Hematopoietic multipotent progenitor cell treated with erythropoietin and hydrocortisone succinate and interleukin-3 and kit ligand, for 8 days (in vitro differentiated cells): ENCODE measurements around the gene RYR1.
"Not testable (repeated sequence)": the region's sequence is repeated elsewhere in the genome, so short reads cannot be mapped to it uniquely, and the experiment has no call there.

Experiments used
- DNase-seq: peaks from one replicate; pipeline ENCODE4 v3.0.0-alpha.2; 2015

RYR1 gene

DNA sequence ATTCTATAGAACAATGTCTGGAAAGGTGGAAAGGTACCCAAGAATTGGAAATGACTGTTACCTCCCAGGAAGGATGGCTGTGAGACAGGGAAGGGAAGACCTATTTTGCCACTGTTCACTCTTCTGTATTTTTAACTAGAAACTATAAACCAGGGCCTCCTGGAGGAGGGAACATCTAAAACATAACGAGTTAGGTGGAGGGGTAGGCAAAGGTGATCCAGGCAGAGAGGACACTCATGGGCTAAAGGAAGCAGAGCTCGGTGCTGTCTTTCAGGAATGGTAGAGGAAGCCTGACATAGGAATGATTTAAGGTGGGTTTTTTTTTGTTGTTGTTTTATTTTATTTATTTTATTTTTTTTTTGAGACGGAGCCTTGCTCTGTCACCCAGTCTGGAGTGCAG is 191.3 kb downstream of the RYR1 start:
- DNase-seq: no peak

DNA sequence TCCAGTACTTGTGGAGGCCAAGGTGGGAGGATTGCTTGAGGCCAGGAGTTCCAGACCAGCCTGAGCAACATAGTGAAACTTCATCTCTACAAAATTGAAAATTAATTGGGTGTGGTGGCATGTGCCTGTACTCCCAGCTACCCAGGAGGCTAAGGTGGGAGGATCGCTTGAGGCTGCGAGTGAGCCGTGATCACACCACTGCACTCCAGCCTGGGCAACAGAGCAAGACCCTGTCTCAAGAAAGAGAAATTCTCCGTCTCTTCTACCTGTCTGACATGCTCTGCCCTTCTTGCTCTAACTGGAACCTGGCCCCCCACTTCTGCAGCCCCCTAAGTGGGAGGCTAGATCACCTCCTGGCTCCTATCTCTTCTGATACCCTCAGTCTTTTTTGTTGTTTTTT is 192.9 kb downstream of the RYR1 start:
- no peak for DNase-seq

DNA sequence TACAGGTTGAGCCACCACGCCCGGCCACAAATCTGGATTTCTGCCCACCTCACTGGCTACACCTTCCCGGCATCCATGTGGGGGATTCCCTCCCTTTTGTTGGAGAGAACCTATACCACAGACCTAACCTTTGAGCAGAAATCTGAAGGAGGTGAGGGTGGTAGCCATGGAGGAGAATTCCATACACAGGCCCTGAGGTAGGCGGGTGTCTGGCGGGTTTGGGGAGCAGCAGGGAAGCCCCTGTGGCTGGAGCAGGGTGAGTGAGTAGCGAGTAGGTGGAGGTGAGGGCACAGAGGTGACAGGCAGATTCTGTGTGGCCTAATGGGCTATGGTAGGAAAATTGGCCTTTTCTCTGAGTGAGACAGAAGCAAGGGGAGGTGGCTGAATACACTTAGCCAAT is 196.1 kb downstream of the RYR1 start:
- DNase-seq: no peak

DNA sequence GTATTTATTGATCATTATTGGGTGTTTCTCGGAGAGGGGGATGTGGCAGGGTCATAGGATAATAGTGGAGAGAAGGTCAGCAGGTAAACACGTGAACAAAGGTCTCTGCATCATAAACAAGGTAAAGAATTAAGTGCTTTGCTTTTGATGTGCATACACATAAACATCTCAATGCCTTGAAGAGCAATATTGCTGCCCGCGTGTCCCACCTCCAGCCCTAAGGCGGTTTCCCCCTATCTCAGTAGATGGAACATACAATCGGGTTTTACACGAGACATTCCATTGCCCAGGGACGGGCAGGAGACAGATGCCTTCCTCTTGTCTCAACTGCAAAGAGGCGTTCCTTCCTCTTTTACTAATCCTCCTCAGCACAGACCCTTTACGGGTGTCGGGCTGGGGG is 197.8 kb downstream of the RYR1 start:
- DNase-seq: not testable (repeated sequence)

DNA sequence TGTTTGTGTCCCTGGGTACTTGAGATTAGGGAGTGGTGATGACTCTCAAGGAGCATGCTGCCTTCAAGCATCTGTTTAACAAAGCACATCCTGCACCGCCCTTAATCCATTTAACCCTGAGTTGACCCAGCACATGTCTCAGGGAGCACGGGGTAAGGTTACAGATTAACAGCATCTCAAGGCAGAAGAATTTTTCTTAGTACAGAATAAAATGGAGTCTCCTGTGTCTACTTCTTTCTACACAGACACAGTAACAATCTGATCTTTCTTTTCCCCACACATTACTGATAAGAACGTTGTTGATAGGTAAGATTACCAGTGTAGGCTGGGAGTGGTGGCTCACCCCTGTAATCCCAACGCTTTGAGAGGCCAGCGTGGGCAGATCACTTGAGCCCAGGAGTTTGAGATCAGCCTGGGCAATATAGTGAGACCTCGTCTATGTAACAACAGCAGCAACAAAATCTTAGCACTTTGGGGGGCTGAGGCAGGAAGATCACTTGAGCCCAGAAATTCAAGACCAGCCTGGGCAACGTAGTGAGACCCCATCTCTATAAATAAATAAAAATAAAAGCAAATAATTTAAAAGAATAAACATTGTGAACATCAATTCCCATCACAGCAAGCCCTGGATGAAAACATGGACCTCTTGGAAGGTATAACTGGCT is 198.5 kb downstream of the RYR1 start:
- not testable (repeated sequence) for DNase-seq

DNA sequence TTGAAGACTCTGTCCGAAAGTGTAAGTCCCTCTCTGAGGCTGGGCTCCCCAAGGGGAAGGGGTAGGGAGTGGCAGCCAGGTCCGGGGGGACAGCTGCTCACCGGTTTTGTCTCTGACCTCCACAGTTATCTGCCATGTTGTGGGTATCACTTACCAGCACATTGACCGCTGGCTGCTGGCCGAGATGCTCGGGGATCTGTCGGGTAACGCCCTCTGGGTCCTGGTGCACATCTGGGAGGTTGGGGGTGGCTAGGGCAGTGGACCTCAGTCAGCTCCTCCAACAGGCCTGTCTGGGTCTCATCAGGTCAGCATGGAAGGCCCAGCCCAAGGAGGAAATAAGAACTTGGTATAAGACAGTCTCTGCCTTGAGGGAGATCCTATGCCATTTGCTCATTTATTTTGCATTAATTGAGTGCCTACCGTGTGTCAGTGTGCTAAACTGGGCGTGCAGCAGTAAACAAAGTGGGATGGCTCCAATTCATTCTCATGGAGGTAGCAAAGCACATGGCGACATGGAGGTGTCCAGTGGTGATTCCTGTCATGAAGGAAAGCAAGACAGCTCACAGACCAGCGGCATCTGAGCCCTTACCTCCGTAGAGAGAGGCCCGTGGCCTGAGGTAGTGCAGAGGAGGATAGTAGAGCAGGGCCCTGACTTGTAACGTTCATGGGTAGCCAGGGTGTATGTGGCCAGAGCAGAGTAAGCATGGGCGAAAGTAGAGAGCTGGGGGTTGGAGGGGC is 199.2 kb downstream of the RYR1 start:
- peak; percentile 20 for DNase-seq

DNA sequence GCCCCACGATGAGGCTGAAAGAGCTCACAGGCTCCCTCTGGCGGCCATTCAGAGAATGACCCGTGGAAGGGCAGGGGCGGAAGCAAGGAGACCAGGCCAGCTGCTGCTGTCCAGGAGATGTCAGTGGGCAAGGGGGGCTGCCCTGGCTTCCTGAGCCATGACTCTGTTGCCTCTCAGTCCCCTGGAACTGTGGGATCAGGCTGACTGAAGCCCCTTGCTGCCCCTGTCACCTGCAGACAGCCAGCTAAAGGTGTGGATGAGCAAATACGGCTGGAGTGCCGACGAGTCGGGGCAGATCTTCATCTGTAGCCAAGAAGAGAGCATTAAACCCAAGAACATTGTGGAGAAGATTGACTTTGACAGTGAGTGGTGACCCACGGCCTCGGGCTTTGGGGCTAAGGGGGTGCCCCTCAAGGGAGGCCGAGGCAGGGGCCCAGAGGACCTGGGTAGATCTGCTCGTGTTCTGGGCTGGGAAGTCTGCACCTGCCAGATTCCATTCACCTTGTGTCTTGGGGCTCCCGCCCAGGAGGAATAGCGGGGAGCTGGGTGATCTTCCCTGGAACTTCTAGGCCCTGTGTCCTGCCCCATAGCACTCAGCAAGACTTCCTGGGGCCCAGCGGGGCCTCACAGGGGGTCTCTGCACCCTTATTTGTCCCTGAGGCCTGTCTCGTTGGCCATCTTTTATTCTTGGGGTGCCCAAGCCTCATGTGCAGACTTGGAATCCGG is 201.4 kb downstream of the RYR1 start:
- DNase-seq: peak; percentile 77

DNA sequence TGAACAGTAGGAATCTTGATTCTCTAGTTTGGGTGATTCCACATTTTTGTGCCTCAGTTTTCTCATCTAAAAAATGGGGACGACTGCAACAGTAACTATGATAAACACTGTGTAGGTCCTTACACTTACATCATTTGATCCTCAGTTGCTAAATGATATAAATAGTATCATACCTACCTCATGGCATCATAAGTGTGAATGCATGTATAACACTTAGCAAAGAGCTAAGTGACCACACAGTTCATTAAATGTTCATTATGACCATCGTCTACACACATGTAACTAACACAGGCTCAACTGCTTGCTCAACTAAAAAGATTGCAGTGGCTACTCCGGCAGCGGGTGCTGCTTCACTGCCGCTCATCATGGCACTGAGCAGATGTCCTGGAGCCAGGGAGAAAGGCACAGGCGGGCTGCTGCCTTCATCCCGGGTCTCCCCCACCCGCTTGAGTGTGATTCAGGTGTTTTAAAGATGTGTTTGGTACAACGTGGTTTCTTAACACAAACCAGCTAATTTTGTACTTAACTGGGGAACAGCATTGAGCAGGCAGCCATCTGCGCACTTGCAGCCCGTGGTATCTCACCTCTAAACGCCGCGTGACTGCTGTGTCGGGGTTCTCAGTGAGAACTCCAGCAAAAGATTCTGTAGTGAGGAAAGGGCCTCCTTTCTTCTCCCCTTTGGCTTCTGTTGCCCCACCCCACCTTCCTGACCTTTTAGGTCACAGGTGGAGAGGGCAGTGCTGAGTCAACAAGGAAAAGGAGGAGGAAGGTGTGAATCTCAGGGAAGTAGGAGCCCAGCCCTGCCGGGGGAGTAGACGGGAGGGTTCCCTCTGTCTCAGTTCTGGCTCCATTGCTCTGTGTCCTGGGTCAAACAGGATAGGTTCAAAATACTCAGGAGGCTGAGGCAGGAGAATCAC is 202.2 kb downstream of the RYR1 start:
- DNase-seq: no peak
